ENCODE measurements around the gene ASB18.

The ASB18 gene

DNA sequence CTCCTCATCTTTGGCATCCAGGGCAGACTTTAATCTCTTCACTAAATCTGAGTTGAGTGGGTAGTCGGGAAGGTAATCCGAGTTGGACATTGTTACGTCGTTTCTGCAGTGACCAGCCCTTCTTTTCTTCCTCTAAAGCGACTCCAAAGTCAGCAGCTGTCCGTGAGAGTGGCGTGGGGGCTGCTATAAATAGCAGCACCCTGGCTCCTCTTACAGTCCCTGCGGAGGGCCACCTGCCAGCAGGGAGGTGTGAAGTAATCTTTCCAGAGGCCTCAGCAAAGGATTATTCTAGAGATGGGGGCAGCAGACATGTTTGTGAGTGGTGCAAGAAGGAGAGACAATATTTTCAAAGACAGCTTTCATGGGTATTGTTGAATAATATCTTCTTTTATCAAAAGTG lies at the start of gene ASB18:
Gene ASB18, minus strand, starts transcription at position 151 of the 400 bp plus-strand sequence. Its CDS starts 61 bp downstream, at position 90.
- no peak for TF ChIP-seq CTCF (IDR thresholded peaks at IDR 0.05; ENCODE audit: low read depth, low read length)
- no peak within 1 kb of the TSS for H3K4me3 ChIP-seq (ENCODE audit: low read depth, low read length)

DNA sequence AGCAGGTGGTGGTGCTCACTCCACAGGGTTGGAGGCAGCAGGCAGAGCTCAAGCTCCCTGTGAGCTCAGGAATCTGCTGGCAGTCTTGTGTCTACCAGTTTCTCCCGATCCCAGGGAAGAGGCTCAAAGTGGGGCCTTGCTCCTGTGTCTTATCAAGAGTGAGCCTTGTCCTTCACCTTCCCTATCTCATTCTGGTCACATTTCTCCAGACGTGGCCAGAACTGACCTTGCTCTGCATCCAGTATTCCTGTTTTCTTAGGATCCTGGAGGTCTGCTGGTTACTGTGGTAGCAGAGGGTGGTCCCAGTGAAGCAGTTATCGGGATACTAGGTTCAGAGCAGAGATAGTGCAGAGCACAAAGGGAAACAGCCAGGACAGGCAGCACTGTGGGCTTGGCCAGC lies 47.1 kb upstream of the ASB18 start:
- H3K4me3 ChIP-seq (ENCODE audit: low read depth, low read length) = no peak overlapping the region

GRCh38 chr2:236309669-236310029 lies 45.4 kb upstream of the ASB18 start:
- H3K4me3 ChIP-seq (ENCODE audit: low read depth, low read length) = no peak overlapping the region
- peak; percentile 71 for TF ChIP-seq CTCF (IDR thresholded peaks at IDR 0.05; ENCODE audit: low read depth, low read length)

More for the DNA sequence above, 47.1 kb upstream of the ASB18 start:
- no peak for TF ChIP-seq CTCF (IDR thresholded peaks at IDR 0.05; ENCODE audit: low read depth, low read length)

- no peak for TF ChIP-seq CTCF (IDR thresholded peaks at IDR 0.05; ENCODE audit: low read depth, low read length)
- no peak overlapping the region for H3K4me3 ChIP-seq (ENCODE audit: low read depth, low read length)
Measured at GRCh38 chr2:236308855-236309668, 44.9 kb upstream of the ASB18 start.

GRCh38 chr2:236307641-236308040 lies 43.4 kb upstream of the ASB18 start:
- H3K4me3 ChIP-seq (ENCODE audit: low read depth, low read length) = no peak overlapping the region
- no peak for TF ChIP-seq CTCF (IDR thresholded peaks at IDR 0.05; ENCODE audit: low read depth, low read length)

GRCh38 chr2:236306825-236307540 lies 42.8 kb upstream of the ASB18 start:
- H3K4me3 ChIP-seq (ENCODE audit: low read depth, low read length) = no peak overlapping the region
- no peak for TF ChIP-seq CTCF (IDR thresholded peaks at IDR 0.05; ENCODE audit: low read depth, low read length)

Data from WI38 (cell line).